HG03558 (cell line): ENCODE measurements around the gene ZNF574.
"Not testable (repeated sequence)": the region's sequence is repeated elsewhere in the genome, so short reads cannot be mapped to it uniquely, and the experiment has no call there.

Experiments
- ATAC-seq: cut with Tn5 transposase; IDR thresholded peaks from one replicate; pipeline ENCODE4 v1.9.1; 2021; ENCODE audit warnings: moderate number of reproducible peaks; ENCODE audit not compliant: unreplicated experiment; ENCODE audit errors: extremely low read depth

ZNF574 gene

DNA sequence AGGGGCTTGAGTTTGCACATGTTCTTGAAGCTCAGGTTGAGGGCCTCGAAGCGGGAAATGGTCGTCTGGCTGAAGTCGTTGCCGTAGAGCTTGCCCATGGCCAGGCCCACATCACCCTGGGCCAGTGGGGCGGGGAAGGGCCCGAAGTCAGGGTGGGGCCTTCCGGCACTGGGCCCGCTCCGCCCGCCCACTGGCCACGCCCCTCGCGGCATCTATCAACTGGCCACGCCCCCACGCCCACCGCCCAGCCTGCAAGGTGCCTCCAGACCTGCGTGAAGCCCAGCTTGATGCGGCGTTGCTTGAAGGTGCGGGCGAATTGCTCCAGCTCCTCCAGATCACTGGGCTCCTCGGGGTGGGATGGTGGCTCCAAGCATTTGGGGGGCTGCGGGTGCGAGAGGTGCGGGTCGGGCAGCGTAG lies 19.9 kb downstream of the ZNF574 start:
- no peak for ATAC-seq

DNA sequence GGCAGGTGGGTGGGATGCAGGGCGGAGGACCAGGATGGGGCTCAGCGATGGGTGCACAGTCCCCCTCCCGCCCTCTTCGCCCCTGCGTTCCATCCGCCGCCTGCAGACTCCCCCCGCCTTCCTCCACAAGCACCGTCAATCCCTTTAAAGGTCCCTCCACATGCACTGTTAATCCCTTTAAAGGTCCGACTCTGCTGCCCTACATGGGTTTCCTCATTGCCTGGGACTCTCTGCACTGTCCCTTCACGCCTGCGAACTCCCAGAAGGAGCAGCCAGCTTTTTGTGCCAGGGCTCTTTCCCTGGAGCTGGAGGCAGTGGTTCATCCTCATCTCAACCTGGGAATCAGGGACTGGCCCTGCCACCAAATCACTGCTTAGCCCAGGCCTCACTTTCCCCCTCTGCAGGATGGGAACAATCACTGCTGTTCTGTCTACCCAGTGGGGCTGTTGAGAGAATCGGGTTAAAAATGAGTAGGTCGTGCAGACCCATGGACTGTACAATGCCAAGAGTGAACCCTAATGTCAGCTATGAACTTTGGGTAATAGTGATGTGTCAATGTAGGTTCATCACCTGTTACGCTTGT lies 20.4 kb downstream of the ZNF574 start:
- ATAC-seq, result no peak

GRCh38 chr19:42097461-42097860 lies 21.5 kb downstream of the ZNF574 start:
- no peak for ATAC-seq

DNA sequence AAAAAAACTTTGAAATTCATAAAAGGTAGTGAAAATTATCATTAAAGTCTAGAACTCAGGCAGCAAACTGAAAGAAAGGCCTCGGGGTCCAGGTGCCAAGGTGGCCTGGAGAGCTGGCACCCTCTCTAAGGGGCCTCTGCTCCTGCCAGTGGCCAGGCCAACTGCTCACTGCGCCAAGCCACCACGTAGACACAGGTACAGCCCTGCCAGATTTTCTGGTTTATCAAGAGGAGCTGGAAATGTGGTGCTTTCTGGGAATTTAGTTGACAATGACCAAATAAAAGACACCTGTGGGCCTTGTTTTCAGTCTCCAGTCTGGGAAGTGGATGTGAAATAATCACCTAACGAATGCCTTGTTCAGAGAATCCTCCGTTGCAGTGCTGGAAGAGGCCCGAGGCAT lies 22.8 kb downstream of the ZNF574 start:
- no peak for ATAC-seq

DNA sequence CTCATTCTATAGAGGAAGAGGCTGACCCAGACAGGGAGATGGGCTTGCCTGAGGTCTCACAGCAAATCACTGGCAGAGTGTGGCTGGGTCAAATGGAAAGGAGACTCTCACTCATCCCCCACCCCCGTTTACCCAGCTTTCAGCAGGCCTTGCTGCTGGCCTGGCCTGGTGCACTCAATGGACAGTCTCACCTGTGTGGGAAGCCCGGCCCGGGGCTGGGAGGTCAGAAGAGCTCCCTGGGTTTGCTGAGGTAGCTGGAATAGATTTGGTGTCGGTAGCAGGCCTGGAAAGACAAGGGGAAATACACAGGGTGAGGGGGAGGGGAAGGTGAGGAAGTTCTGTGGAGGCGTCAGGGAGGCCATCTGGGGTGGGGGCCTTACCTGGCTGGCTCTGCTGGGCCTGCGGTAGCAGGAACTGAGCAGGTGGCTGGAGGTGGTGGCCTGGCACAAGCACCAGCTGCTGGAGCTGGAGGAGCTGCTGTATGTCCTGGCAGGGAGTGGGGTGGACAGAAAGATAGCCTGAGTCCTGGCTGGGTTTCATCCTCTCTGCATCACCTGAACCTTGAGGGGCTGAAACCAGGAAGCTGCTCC lies 23.5 kb downstream of the ZNF574 start:
- ATAC-seq, result no peak

DNA sequence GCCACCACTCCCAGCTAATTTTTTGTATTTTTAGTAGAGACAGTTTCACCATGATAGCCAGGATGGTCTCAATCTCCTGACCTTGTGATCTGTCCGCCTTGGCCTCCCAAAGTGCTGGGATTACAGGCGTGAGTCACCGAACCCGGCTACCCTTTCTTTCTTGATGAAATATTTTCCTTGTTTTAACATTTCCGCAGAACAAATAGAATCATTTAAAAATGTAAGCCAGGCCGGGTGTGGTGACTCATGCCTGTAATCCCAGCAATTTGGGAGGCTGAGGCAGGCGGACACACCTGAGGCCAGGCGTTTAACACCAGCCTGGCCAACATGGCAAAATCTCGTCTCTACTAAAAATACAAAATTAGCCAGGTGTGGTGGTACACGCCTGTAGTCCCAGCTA lies 24.3 kb downstream of the ZNF574 start:
- ATAC-seq, result not testable (repeated sequence)

DNA sequence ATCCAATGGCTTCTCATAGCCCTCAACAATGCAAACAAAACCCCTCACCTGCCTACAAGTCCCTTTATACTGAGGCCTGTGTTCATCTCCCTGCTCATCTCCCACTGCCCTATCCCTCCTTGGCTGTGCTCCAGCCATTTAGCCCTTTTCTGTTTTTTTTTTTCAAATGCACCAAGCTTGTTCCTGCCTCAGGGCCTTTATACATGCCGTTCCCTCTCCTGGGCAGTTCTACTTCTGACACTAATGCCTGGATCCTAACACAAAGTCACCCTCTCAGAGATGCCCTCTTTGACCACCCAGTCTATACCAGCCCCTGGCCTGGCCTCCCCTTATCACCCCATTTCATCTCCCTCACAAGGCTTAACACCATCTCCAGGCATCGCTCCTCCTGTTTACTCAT lies 26.9 kb downstream of the ZNF574 start:
- no peak for ATAC-seq

DNA sequence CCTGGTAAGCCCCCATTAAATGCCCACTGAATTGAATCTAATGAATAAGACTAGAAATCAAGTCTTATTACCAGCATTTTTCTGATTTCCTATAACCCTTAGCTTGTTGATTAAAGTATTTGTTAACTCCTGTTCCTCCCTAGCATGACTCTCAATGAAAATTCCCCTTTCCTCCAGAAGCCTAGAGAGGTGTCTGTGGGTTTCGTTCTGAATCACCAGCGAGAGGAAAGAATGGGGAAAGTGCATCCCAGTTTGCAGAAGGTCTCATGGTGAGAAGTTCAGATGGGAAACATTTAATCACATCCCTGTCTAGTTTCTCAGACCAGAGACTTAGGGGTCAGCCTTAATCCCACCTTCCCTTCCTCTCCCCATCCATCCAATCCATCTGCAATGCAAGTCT lies 29.4 kb downstream of the ZNF574 start:
- ATAC-seq, result no peak

DNA sequence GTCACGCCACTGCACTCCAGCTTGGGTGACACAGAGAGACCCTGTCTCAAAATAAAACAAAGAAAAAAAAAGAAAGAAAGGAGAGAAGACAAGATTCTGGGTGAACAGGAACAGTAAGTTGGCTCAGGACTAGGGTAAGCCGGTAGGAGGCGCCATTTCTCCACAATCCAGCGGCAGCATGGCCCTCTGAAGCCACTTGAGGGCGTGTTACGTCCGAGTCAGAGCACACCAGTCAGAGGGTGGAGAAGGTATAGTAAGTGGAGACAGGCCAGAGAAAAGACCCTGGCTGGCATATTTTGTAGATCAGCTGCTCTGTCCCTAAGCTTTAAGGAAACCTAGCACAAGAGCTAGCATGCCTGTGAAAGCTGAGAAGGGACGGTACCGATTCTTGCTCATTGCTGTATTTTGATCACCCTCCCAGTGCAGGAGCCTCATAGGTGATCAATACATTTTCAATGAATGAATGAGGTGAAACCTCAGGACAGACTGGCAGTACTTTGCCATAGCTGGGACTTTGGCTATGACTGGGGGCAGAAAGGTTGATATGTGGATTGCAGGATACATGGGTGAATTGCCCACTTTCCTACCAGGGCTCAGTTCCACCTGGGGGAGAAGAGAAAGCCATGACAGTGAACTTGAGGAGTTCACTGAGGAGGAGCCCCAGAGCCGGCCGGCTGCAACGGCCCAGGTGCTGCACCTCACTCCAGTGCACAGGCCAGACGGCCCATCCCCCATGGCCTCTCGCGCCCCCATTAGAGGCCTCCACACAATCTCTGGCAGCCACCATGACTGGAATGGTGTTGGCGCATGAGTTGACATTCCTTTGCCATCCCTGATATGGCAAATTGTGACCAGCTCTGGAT lies 32.8 kb downstream of the ZNF574 start:
- ATAC-seq, result no peak

DNA sequence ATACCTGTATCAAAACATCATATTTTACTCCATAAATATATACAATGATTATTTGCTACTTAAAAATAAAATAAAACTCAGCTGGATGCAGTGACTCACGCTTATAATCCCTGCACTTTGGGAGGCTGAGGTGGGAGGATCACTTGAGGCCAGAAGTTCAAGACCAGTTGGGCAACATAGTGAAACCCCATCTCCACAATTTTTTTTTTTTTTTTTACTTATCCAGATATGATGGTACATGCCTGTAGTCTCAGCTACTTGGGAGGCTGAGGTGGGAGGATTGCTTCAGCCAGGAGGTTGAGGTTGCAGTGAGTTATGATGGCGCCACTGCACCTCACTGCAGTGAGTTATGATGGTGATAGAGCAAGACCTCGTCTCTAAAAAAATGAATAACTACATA lies 33.9 kb downstream of the ZNF574 start:
- no peak for ATAC-seq

DNA sequence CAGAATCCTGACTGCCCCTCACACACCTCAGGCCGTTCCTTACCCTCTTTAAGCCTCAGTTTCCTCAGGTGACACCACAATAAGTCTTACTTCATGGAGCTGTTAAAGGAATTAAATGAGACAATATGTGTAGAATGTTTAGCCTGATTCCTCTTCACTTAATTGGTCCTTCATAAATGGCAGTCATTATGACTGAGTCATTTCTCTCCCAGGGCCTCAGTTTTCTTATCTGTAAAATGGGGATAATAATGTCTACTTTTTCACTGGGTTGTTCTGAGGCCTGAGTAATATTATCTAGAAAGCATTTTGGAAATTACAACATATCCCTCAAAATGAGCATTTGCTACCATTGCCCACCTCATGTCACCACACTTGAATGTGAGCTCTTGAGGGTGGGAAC lies 34.7 kb downstream of the ZNF574 start:
- ATAC-seq, result no peak

DNA sequence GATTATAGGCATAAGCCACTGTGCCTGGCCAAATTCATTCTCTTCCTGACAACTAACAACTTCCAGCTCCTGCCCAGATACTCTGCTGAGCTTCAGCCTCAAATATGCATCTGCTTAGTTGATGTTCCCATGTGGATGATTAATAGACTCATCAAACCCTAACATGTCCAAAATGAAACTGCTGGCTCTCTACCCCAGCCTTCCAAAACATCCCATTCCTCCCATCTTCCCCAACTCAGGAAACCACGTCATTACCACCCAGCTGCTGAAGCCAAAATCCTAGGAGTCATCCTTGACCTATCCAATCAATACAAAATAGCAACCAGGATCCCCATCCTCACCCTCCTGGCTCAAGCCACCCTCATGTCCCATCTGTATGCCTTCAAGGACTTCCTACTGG lies 35.4 kb downstream of the ZNF574 start:
- no peak for ATAC-seq

- ATAC-seq, result no peak
Observed at GRCh38 chr19:42111811-42112210, 35.8 kb downstream of the ZNF574 start.

DNA sequence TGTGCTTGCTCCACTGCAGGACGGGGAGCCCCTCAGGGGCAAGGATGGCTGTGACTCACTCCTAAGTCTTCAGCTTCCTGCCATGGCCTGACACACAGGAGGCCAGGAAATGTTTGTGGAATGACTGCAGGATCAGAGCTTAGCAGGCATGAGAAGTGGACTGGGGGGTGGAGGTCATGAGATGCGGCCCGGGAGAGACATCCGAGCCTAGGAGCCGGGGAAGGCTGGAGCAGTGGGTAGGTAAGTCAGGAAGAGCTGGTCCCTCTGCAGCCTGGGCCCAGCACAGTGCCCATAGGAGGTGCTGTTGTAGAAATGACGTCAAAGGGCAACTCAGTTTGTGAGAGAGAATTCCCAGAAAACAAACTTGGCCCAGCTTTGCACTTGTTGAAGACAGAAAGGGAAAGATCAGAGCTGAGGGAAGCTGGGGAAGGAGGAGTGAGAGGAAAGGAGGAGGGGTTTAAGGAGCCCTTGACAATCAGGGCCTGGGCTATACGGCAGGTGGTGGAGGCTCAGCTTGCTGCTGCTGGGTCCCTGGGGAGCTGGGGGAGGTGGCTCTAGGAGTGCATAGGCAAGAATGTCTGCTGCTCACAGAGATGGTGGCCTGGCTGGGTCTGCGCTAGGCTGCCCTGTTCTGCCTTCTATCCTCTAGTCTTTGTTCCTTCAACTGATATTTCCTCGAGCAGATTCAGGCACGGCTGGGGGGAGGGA lies 37.8 kb downstream of the ZNF574 start:
- ATAC-seq, result no peak

DNA sequence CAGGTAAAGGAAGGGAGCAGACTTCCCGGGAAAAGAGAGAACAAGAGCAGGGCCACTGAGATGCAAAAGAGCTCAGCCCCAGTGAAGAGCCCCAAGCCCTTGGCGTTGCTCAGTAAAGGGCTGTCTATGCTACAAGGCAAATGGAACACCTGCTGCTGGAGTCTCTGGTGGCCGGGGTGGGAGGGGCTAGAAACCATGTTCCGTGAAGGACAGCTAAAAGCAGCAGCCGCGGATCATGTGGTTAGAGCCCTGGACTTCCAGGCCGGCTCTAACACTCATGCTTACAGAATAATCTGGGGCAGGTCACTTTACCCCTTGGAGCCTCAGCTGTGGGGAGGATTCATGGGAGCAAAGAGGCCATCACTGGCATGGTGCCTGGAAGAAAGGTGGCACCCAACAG lies 38.4 kb downstream of the ZNF574 start:
- ATAC-seq, result no peak

DNA sequence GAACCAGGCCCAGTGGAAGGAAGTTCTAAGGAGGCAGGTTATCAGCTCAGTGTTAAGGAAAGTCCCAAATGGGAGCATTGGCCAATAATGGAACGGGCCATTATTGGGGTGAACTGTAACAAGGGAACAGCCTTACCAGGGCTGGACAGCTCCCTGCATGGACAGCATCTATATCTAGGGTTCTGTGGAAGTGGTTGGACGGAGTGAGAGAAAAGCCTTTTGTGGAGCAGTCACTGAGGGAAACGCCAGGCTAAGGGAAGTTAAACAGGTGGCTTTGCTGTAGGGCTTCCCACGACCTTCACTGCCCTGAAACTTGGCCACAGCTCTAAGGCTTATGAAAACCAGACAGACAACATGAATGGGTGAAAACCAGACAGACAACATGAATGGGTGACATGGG lies 39.3 kb downstream of the ZNF574 start:
- ATAC-seq, result no peak

- no peak for ATAC-seq
Observed at GRCh38 chr19:42115705-42116104, 39.7 kb downstream of the ZNF574 start.

DNA sequence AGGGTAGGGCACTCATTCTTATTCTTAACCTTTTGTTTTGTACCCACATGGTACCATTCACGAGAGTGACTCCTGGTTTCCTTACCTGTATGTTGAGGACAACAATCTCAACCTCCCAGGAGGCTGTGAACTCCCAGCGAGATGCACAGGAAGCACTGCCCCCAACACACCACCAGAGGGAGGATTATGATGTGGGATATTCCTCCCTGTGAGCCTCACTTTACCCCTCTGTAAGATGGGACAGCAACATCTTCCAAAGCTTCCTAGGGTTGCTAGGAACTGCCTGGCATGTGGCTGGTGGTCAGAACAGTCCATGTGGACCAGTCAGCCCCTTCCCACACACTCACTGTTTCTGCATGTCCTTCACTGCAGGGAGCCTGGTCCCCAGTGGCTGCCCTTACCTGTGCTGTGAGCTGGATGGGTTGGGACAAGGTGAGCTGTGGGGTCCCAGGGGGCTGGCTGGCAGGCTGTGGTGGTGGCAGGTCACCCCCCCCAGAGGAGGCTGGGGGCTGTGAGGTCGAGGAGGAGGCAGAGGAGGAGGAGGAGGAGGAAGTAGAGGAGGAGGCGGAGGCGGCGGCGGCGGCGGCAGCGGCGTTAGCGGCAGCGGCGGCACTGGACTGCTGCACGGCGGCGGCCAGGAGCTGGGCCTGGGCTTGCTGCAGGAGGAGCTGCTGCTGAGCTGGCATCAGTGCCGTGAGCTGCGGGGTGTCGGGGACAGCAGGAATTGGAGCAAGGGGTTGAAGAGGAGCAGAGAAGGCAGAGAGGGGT lies 40.5 kb downstream of the ZNF574 start:
- no peak for ATAC-seq

GRCh38 chr19:42117076-42117475 lies 41.1 kb downstream of the ZNF574 start:
- no peak for ATAC-seq

- no peak for ATAC-seq
Observed at GRCh38 chr19:42120276-42120980, 44.5 kb downstream of the ZNF574 start.
